HepG2 (cell line): ENCODE results near the gene ZRANB2. TPM values are rescaled to one million over a fixed set of nuclear protein-coding genes. Genes with fewer than 3 reads are reported as not detected.

Source experiments
- ATAC-seq: fragments of 200-7000 bp; cut with Tn5 transposase; 3 replicates; pipeline ENCODE4 v1.9.1; 2020; ENCODE audit warnings: mild to moderate bottlenecking, moderate library complexity
- BruUV-seq: library from RNA; stranded (reverse); fragments of 400-500 nt; replicated peaks from 2 replicates; lab custom pipeline; 2021; lab: Mats Ljungman, UMichigan
- CTCF ChIA-PET: fragments of 300-600 bp; formaldehyde crosslinking; extraction: SDS; loops from one replicate; lab custom pipeline; 2021; ENCODE audit warnings: low total read pairs, inconsistent platforms, low intra/inter-chr PET ratio; lab: Yijun Ruan, JAX
- POLR2A ChIA-PET: fragments of 350-600 bp; sonication (Branson Sonifier 250); formaldehyde crosslinking; loops from one replicate; lab custom pipeline; 2020; ENCODE audit warnings: antibody characterized with exemption, inconsistent platforms; lab: Yijun Ruan, JAX
- DNase-seq: peaks from one replicate; pipeline ENCODE4 v3.0.0-alpha.2; 2015; ENCODE audit warnings: low spot score
- FAIRE-seq: peaks from 3 replicates; lab custom pipeline; 2011; peaks lifted over from hg19 to GRCh38; lab: Jason Lieb, UNC
- H2AFZ ChIP-seq: one replicate; pipeline ENCODE4 v1.6.1; 2011; ENCODE audit warnings: low read length, inconsistent platforms
- H3K27ac ChIP-seq: fragments of 300-600 bp; 3 replicates; pipeline ENCODE4 v1.8.0; 2011; ENCODE audit warnings: mixed run types, mild to moderate bottlenecking, mixed read lengths, low read length, inconsistent platforms; ENCODE audit not compliant: insufficient read depth; ENCODE audit errors: extremely low read length
- H3K27me3 ChIP-seq, 2 experiments: fragments of 200-600 bp in 1 of 2; 2 replicates in 1 of 2; 3 replicates in 1 of 2; pipeline versions ENCODE4 v1.6.0 to v1.8.0; 2011; ENCODE audit warnings: low read length in 2 of 2, mild to moderate bottlenecking in 2 of 2, moderate library complexity in 2 of 2, inconsistent platforms in 1 of 2; ENCODE audit not compliant: insufficient read depth in 2 of 2, control insufficient read depth in 1 of 2
- H3K36me3 ChIP-seq, 2 experiments: fragments of 200-600 bp in 1 of 2; replicated peaks in 1 of 2; 2 replicates in 1 of 2; 3 replicates in 1 of 2; pipeline versions ENCODE4 v1.5.1 to v1.8.0; 2011; ENCODE audit warnings: low read length in 2 of 2, inconsistent platforms in 1 of 2; ENCODE audit not compliant: insufficient read depth in 2 of 2, control insufficient read depth in 1 of 2
- H3K4me1 ChIP-seq: 2 replicates; pipeline ENCODE4 v1.5.1; 2012; ENCODE audit warnings: low read length, inconsistent platforms; ENCODE audit not compliant: insufficient read depth
- H3K4me2 ChIP-seq: 2 replicates; pipeline ENCODE4 v1.6.0; 2011; ENCODE audit warnings: low read depth, low read length, inconsistent platforms
- H3K4me3 ChIP-seq, 3 experiments: fragments of 200-600 bp in 1 of 3; sonication (generic), shearing (Covaris generic) in 1 of 3; replicated peaks in 1 of 3; 2 replicates each; pipeline ENCODE4 v1.5.1; 2011 to 2016; ENCODE audit warnings: low read length in 3 of 3, inconsistent platforms in 2 of 3, low read depth in 2 of 3, mild to moderate bottlenecking in 2 of 3, control low read depth in 1 of 3, mixed read lengths in 1 of 3; ENCODE audit not compliant: insufficient read depth in 1 of 3
- H3K79me2 ChIP-seq: one replicate; pipeline ENCODE4 v1.6.1; 2011; ENCODE audit warnings: low read length, inconsistent platforms; ENCODE audit not compliant: insufficient read depth
- H3K9ac ChIP-seq: 2 replicates; pipeline ENCODE4 v1.6.0; 2011; ENCODE audit warnings: mild to moderate bottlenecking, low read depth, low read length, inconsistent platforms; ENCODE audit not compliant: insufficient read depth
- H3K9me3 ChIP-seq: 2 replicates; pipeline ENCODE4 v1.5.1; 2012; ENCODE audit warnings: mild to moderate bottlenecking, low read length
- H4K20me1 ChIP-seq: 2 replicates; pipeline ENCODE4 v1.6.0; 2011; ENCODE audit warnings: inconsistent platforms, mild to moderate bottlenecking, low read length, moderate library complexity; ENCODE audit not compliant: insufficient read depth
- AGO1 ChIP-seq: fragments of 200-400 bp; formaldehyde crosslinking; IDR thresholded peaks from 2 replicates; pipeline ENCODE4 v1.6.1; 2017; ENCODE audit warnings: mild to moderate bottlenecking, low read depth, low read length, moderate library complexity; ENCODE audit not compliant: poor library complexity, severe bottlenecking
- ATF7-NPFF ChIP-seq: sonication (generic); formaldehyde crosslinking; IDR thresholded peaks from 2 replicates; pipeline ENCODE4 v1.8.1; 2023; ENCODE audit warnings: mild to moderate bottlenecking, low read depth, missing genetic modification reagents, moderate library complexity
- CBX2 ChIP-seq, 2 experiments: fragments of 200-600 bp in 1 of 2; sonication (generic); formaldehyde crosslinking in 1 of 2; IDR thresholded peaks; 2 replicates each; pipeline versions ENCODE4 v1.7.0 to v1.8.1; 2018 to 2022; ENCODE audit warnings: low read depth in 2 of 2, low read length in 1 of 2, mild to moderate bottlenecking in 1 of 2, missing genetic modification reagents in 1 of 2
- E2F2 ChIP-seq: sonication (generic); formaldehyde crosslinking; IDR thresholded peaks from 2 replicates; pipeline ENCODE4 v1.4.0; 2020; ENCODE audit warnings: missing genetic modification reagents, borderline replicate concordance
- HDAC1 ChIP-seq: sonication (generic); formaldehyde crosslinking; IDR thresholded peaks from 2 replicates; pipeline ENCODE4 v1.5.1; 2020; ENCODE audit warnings: mild to moderate bottlenecking, missing genetic modification reagents
- MED8 ChIP-seq: sonication (generic); formaldehyde crosslinking; IDR thresholded peaks from 2 replicates; pipeline ENCODE4 v1.8.1; 2023; ENCODE audit warnings: mild to moderate bottlenecking, missing genetic modification reagents; ENCODE audit not compliant: insufficient replicate concordance
- MXD4 ChIP-seq: IDR thresholded peaks from 2 replicates; pipeline ENCODE4 v1.6.1; 2016; ENCODE audit warnings: mild to moderate bottlenecking, missing biosample characterization, missing genetic modification reagents
- POLR2A ChIP-seq, 2 experiments: IDR thresholded peaks; 2 replicates each; pipeline ENCODE4 v1.6.1; 2011; ENCODE audit warnings: low read depth in 2 of 2, low read length in 2 of 2, mild to moderate bottlenecking in 1 of 2, moderate library complexity in 1 of 2; ENCODE audit not compliant: insufficient read depth in 1 of 2
- POLR2G ChIP-seq: fragments of 200-400 bp; formaldehyde crosslinking; IDR thresholded peaks from 2 replicates; pipeline ENCODE4 v1.6.1; 2018; ENCODE audit warnings: mild to moderate bottlenecking, low read depth, low read length, moderate library complexity
- RBAK ChIP-seq: sonication (generic); formaldehyde crosslinking; IDR thresholded peaks from 2 replicates; pipeline ENCODE4 v1.5.1; 2020; ENCODE audit warnings: mild to moderate bottlenecking, missing genetic modification reagents
- RBM22 ChIP-seq: fragments of 200-400 bp; formaldehyde crosslinking; optimal IDR thresholded peaks from 2 replicates; pipeline ENCODE3; 2017; ENCODE audit warnings: mild to moderate bottlenecking, low read length, moderate library complexity
- SETDB1 ChIP-seq: sonication (generic); formaldehyde crosslinking; IDR thresholded peaks from 2 replicates; pipeline ENCODE4 v1.5.1; 2020; ENCODE audit warnings: missing genetic modification reagents, mild to moderate bottlenecking, borderline replicate concordance
- SP140L ChIP-seq: sonication (generic); formaldehyde crosslinking; IDR thresholded peaks from 2 replicates; pipeline ENCODE4 v1.4.0; 2020; ENCODE audit warnings: missing genetic modification reagents, borderline replicate concordance
- TARDBP ChIP-seq: sonication (generic); formaldehyde crosslinking; IDR thresholded peaks from 2 replicates; pipeline ENCODE4 v1.8.0; 2022; ENCODE audit warnings: mild to moderate bottlenecking, missing genetic modification reagents
- THAP11 ChIP-seq: IDR thresholded peaks from 2 replicates; pipeline ENCODE4 v1.6.1; 2016; ENCODE audit warnings: missing biosample characterization, missing genetic modification reagents
- TRAFD1 ChIP-seq: sonication (generic); formaldehyde crosslinking; IDR thresholded peaks from 2 replicates; pipeline ENCODE4 v1.5.1; 2020; ENCODE audit warnings: missing genetic modification reagents, mild to moderate bottlenecking, borderline replicate concordance
- ZNF274 ChIP-seq: sonication (generic); formaldehyde crosslinking; IDR thresholded peaks from 2 replicates; pipeline ENCODE4 v1.5.1; 2020; ENCODE audit warnings: mild to moderate bottlenecking, missing genetic modification reagents
- ZNF839 ChIP-seq: sonication (generic); formaldehyde crosslinking; IDR thresholded peaks from 2 replicates; pipeline ENCODE4 v1.4.0; 2020; ENCODE audit warnings: missing genetic modification reagents, mild to moderate bottlenecking, borderline replicate concordance
- WGBS: methylation state at CpG from one replicate; pipeline ENCODE4 v1.1.6; 2017; ENCODE audit warnings: low lambda C conversion rate; 5-methylcytosine and 5-hydroxymethylcytosine counted together
- in situ Hi-C: cut with HindIII; loops from 2 replicates; pipeline ENCODE4 v1.10.0; 2017; ENCODE audit warnings: low pct_unique_long_range_greater_than_20kb; ENCODE audit not compliant: extremely low pct_ligation_motif_present
- intact Hi-C: fragments of 100-400 bp; cut with micrococcal nuclease; formaldehyde crosslinking; loops from one replicate; pipeline ENCODE4 v1.10.0; 2022; ENCODE audit not compliant: unreplicated experiment
- polyA plus RNA-seq, 8 experiments: library from polyadenylated mRNA; depleted of rRNA in 3 of 8; stranded (reverse) in 7 of 8; unstranded in 1 of 8; fragments of >200 nt; fragmentation: Illumina TruSeq in 4 of 8; extraction: Trizol in 4 of 8; gene quantifications; 2 replicates each; pipeline versions ENCODE4 v1.2.1 to v1.2.3, GENCODE V29; 2011 to 2016; ENCODE audit warnings: low read depth in 4 of 8, missing spikeins in 1 of 8, mixed read lengths in 1 of 8; ENCODE audit not compliant: insufficient read depth in 1 of 8
- total RNA-seq, 5 experiments: library from RNA; depleted of rRNA; stranded (reverse); fragments of >200 nt; fragmentation: Illumina TruSeq; extraction: Trizol; gene quantifications; 2 replicates each; pipeline ENCODE4 v1.2.3, GENCODE V29; 2016; ENCODE audit warnings: low read depth in 1 of 5

ZRANB2 gene
- total and polyA plus RNA-seq, 2 of the 13 experiments (the other 11 are each of a cell fraction or from before 2014, with no cell fraction given) = 43.0 to 45.4 TPM

- TF ChIP-seq TRAFD1 (CRISPR knock-in tag) = no peak
- TF ChIP-seq MED8 (CRISPR knock-in tag) = no peak
- no peak for TF ChIP-seq TARDBP (CRISPR knock-in tag)
- no peak for TF ChIP-seq THAP11 (CRISPR knock-in tag)
- TF ChIP-seq ZNF274 (CRISPR knock-in tag) = peak; percentile 19; the same call in 1 of the 2 replicates
- TF ChIP-seq SETDB1 (CRISPR knock-in tag) = no peak
- peak; percentile 62; the same call in 1 of the 2 replicates for TF ChIP-seq POLR2G
- peak in 1 of 2 experiments; percentile 51; a peak in 2 of 4 replicates for TF ChIP-seq POLR2A (IDR thresholded peaks at IDR 0.05; ENCODE audit: insufficient read depth in 1 of 2, low read depth in 2 of 2, low read length in 2 of 2)
- TF ChIP-seq AGO1 = peak; percentile 33
- TF ChIP-seq RBM22 = peak; percentile 92
- TF ChIP-seq, all 625 proteins: peak for 10
These were observed 26.5 kb downstream of the ZRANB2 start (continued) for GRCh38 chr1:71054281-71054731.

GRCh38 chr1:71053758-71054157 is 27.1 kb downstream of the ZRANB2 start:
- 87% methylated on average over 5 of the region's 7 CpGs for WGBS
- TF ChIP-seq RBAK (CRISPR knock-in tag) (no peak), HDAC1 (CRISPR knock-in tag) (no peak), MXD4 (CRISPR knock-in tag) (no peak), SP140L (CRISPR knock-in tag) (no peak), ZNF839 (CRISPR knock-in tag) (no peak), E2F2 (CRISPR knock-in tag) (no peak), CBX2 (IDR thresholded peaks at IDR 0.05; ENCODE audit: low read depth, low read length) (no peak), CBX2 (CRISPR knock-in tag; IDR thresholded peaks at IDR 0.05; ENCODE audit: low read depth) (no peak), POLR2A (IDR thresholded peaks at IDR 0.05; ENCODE audit: insufficient read depth in 1 of 2, low read depth in 2 of 2, low read length in 2 of 2) (0 out of 4 replicates have a peak, but pooled peaks of 1 of the 2 experiments have one; percentile 7), ATF7-NPFF (CRISPR knock-in tag) (0 out of 2 replicates have a peak, but pooled peaks have one; percentile 11)

More at GRCh38 chr1:71053758-71054157, 27.1 kb downstream of the ZRANB2 start:
- Histone ChIP-seq H3K9ac (no peak overlapping the region), H3K27ac (no peak overlapping the region), H3K4me2 (no peak overlapping the region), H3K4me1 (no peaks in the 10 kb centered on the region), H2AFZ (no peak overlapping the region), H4K20me1 (no peaks in the 10 kb centered on the region), H3K4me3 (no peak overlapping the region), H3K9me3 (no peaks in the 10 kb centered on the region), H3K27me3 (no peaks in the 10 kb centered on the region), H3K36me3 (0 out of 5 replicates have a peak, but pooled peaks cover 0 to 3% of the 10 kb centered on the region in 2 experiments), H3K79me2 (no peaks in the 10 kb centered on the region)
- no peak for FAIRE-seq
- DNase-seq = no peak
- POLR2A ChIA-PET = no interaction called here
- BruUV-seq = no TSS peak
- intact Hi-C loops (no loop called here), in situ Hi-C loops (no loop called here)
- peak; percentile 44 for ATAC-seq
- CTCF ChIA-PET = no interaction called here
